HG02798 (cell line): Measurements from ENCODE around the gene ACOX3.
"Not testable (repeated sequence)": the region's sequence is repeated elsewhere in the genome, so short reads cannot be mapped to it uniquely, and the experiment has no call there.

ENCODE experiments used
- ATAC-seq: cut with Tn5 transposase; IDR thresholded peaks from one replicate; pipeline ENCODE4 v1.9.1; 2021; ENCODE audit warnings: mild to moderate bottlenecking; ENCODE audit not compliant: unreplicated experiment, poor library complexity

The ACOX3 gene

DNA sequence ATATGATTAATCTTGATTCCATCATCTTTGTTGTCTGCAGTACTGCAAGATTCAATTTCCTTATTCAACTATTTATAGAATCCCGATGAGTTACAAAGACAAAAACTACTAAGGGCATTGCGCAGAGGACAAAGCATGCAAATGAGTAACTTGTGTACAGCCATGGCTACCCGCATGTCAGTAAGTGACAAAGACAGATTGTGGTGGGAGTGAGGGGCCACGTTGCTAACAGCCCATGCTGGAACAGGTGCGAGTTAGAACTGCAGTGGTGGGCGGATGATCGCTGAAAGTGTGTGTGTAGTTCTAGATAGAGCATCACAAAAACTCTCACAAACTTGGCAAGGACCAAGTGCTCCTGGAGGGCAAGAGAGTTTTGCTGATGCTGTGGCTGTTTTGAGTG is 49.5 kb downstream of the ACOX3 start:
- no peak for ATAC-seq

- ATAC-seq: no peak
Measured at GRCh38 chr4:8390577-8390976, 49.9 kb downstream of the ACOX3 start.

DNA sequence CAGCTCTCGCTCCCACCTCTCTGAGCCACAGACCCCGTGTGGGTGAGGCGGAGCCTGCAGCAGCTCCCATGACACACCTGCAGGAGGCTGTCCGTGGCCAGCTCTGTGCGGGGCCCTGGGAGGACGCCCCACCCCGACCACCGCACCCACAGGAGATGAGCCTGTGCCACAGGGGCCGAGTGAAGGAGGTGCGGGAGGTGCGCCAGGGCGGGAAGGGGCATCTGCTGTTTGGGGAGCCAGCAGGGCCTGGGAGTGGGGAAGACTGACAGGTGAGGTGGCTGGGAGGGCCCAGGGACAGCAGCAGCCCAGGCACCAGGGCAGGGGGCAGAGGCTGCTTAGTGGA is 52.0 kb downstream of the ACOX3 start:
- no peak for ATAC-seq

DNA sequence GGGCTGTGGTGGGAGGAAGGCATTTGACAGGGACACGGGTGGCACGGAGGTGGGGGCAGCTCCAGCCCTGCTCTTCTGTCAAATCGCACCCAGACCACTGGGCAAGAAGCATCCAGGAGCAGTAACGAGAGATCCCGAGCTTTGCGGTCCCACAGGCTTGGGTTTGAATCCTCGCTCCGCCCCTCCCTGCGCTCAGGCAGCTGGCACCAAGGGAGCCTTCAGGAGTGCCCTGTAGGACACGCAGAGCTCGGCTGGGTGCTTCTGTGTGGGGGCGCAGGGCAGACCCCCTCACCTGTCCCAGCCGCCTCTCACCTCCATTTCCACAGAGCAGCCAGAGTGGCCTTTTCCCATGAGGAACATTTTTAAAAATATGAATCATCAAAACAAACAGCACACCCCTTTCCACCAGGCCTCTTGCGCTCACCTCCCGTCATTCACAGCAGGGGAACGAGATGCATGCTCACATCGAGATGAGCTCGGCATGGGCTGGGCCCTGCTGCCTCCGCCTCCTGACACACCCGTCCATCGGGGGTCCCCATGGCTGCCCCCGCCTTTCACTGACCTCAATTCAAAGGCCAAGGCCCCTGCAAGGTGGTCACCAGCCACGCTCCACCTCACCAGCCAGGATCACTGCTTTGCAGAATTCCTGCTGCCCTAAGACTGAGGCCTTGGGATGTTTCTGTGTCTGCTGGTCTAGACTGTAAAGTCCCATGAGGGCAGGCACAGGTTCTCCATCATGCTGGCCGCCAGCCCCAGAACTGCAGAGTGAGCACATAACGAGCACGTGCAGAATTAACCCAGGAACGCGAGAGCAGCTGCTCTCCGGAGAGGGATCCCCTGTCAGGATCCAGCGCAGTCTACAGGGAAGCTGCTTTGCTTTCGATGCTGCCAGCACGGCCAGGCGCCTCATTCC is 52.7 kb downstream of the ACOX3 start:
- no peak for ATAC-seq

DNA sequence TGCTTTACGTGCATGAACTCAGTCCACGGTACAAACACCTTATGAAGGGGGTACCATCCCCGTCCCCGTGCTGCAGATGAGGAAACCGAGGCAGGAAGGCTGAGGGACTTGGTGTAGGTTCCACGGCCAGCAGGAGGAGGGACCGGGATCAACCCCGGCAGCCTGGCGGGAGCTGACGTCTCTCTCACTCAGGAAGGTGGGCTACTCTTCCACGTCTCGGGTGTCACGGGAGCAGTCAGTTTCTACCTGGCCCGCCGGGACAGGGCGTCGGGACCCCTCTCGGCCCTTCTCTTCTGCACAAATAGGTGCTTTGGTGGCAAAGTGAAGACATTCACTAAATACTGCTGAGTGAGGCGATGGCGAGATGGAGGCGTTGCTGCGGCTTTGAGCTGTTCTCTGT is 53.3 kb downstream of the ACOX3 start:
- ATAC-seq: no peak

DNA sequence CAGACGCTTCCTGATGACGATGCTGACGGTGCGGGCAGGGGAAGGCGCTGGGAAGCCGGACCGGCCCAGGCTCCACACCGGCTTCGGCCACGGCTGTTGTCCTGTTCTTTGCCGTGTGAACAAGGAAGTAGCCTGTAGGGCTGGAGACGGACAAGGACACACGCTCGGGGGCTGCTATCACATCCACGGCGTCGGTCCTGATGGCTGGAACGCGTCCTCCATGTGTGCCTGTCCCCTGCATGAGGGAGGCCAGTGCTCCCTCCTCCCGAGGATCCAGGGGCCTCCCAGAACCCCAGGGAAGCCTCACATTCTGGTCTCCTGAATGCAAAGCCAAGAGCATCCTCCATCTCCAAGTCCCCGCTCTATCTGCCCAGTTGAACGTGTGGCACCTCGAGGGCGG is 53.8 kb downstream of the ACOX3 start:
- no peak for ATAC-seq

DNA sequence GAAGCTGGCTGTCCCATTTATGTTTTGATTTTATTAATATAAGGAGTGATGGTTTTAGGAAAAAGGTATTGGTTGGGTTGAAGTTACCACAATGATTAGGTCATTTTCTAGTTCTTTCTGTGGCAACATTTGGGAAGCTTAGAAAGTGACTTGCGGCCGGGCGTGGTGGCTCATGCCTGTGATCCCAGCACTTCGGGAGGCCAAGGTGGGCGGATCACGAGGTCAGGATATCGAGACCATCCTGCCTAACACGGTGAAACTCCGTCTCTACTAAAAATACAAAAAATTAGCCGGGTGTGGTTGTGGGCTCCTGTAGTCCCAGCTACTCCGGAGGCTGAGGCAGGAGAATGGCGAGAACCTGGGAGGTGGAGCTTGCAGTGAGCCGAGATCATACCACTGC is 54.4 kb downstream of the ACOX3 start:
- not testable (repeated sequence) for ATAC-seq

GRCh38 chr4:8385611-8386010 is 54.9 kb downstream of the ACOX3 start:
- no peak for ATAC-seq

DNA sequence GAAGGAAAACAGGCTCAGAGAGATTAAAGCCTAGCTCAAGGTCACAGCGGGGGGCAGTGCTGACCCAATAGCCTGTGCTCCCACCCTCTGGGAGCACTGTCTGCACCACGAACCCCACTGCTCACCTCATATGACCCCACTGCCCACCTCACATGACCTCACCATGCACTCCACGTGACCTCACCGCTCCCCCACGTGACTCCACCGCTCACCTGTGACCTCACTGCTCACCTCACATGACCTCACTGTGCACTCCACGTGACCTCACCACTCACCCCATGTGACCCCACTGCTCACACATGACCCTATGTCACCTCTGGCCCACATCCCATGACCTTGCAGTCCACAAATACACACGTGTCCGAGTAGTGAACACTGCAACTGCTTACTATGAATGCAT is 55.4 kb downstream of the ACOX3 start:
- ATAC-seq: no peak

GRCh38 chr4:8384397-8385060 is 56.0 kb downstream of the ACOX3 start:
- no peak for ATAC-seq

DNA sequence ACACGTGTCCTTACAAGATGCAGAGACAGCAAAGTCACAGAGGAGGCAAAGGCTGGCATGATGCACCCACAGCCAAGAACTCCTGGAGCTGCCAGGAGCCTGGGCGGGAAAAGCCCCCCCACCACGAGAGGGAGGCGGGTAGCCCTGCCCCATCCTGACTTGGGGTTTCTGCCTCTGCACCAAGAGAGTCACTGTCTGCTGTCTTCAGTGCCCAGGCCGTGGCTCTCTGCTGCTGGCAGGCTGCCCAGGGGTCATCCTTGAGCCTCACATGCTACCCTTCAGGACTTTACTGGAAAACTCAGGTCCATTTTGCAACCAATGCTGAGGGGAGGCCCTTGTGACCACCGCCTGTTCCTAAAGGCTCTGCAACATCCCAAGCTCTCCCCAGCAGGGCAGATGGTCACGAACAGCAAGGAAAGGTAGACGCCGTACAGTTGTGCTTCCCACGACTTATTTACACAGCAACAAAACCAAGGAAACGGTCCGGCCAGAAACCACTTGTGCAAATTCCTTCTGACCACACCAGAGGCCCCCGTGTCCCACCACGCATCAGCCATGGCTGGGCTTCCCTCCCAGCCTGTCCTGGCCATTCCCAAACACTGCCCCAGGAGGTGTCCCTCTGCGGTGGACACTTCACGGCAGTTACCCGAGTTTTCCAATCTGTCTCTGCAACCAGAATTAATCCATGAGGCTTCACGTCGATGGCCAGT is 56.9 kb downstream of the ACOX3 start:
- no peak for ATAC-seq

GRCh38 chr4:8383016-8383415 is 57.5 kb downstream of the ACOX3 start:
- no peak for ATAC-seq

DNA sequence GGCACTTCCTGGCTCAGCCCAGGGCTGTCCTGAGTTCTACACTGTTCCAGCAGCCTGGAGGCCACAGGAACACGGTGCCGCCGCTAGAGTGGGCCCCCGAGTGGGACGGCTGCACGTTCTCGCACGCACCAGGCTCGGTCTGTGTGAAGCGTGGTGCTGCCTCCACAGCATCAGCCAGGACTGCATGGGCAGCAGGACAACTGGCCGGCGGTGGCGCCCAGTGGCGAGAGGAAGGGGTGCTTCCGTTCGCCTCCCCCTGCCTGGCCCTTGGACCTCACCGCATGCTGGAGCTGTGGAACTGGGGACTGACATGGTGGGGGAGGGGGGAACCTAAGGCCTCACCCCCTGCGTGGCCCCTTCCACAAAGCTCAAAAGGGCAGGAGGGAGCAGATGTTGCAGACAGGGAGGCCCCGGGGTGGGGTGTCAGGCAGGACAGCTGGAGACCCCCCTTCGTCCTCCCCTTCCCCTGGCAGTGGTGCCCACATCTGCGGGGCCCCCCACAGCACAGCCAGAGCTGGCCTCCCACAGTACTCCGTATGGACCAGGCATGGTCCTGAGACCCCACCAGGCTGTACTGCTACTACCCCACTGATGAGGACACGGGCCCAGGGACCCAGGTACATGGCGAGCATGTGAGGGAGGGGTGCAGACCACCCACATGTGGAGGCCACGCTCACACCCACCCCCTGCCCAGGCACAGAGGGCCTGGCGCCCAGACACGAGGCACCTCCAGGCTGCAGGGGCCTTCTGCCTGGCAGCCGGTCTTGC is 58.5 kb downstream of the ACOX3 start:
- ATAC-seq: no peak

DNA sequence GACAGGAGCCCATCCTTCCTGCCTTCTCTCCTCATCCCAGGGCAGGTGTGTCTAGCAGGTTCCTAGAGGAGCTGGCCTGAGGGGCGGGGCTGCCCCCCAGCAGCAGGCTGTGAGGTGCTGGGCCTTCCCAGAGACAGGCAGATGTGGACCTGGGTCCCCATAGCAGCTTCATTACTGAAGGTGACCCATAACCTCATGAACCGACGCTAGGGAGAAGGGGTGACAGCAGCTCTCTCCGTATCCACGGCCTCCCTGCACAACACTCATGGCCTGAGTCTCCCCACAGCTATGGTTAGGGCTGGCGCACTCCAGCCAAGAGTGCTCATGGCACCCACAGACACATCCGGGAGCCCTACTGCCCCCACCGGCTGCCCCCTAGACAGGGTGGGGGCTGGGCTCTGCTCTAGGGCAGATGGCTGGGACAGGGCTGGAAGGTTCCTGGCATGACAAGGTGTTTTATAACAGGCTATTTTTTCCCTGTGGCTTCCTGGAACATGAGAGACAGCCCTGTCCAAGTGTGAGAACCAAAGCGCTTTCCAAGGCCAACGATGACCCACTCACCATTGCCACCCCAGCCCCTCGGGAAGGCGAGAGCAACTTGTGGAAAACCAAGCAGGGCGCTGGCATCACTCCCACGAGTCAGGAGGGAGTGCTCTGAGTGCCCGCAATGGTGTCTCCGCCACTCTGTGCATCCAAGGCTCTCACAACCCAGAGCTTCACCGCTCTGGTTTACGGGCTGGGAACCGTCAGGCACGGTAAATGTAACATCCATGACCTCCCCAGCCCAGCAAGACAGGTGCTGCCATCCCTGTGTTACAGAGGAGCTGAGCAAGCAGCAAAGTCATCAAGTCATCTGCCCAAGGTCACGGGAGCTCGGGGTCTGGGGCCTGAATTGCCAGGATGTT is 59.8 kb downstream of the ACOX3 start:
- no peak for ATAC-seq

DNA sequence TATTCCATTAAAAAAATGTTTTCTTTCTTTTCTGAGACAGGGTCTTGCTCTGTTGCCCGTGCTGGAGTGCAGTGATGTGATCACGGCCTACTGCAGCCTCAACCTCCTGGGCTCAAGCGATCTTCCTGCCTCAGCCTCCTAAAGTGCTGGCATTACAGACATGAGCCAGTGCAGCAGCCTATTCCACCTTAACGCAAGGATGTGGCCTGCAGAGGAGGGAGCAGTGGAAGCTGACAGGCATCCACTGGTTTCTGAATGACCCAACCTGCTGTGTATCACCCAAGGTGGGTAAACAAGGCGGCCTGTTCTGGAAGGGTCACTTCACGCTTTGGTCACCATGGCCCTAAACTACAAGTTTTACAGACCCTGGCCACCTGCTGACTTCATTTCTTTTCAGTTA is 60.8 kb downstream of the ACOX3 start:
- no peak for ATAC-seq

GRCh38 chr4:8379281-8379680 is 61.2 kb downstream of the ACOX3 start:
- ATAC-seq: no peak

DNA sequence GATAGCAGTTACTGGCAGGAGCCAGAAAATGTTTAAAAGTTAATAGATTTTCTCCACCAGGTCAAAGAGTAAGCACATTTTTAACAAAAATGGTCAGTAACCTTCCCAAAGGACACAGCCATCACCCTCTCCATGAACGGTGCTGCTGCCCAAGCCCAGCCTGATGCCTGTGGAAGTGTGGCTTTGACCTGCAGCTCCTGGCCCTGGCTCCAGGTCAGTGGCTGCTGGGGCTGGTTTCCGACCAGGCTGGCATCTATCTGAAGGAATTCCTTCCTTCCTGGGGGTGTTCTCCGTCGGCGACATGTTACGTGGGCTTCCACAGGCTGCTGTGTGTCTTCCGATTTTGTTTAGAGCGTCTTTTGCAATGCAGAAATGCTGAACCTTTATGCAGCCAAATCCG is 61.7 kb downstream of the ACOX3 start:
- ATAC-seq: no peak

DNA sequence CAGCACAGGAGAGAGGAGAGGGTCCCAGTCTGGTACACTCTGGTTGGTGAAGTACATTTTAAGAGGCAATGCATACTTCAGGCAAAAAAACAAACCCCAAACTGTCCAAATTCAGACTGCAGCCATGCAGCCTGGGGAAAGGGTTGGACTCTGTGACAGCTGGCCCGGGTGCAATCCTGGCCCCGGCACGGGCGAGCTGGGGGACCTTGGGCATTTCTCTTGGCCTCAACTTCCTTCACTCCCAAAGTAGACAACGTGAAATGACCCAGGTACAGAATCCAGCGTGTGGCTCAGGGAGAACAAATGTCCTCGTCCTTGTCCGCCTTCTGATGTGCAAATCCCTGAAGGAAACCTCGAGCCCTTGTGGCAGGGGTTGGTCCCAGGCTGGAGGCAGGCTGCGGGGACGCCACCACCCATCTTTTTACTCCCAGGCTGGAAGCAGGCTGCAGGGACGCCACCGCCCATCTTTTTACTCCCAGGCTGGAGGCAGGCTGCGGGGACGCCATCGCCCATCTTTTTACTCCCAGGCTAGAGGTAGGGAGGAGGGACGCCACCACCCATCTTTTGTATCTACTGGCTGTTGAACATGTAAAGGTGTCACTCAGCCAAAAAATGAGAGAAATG is 62.3 kb downstream of the ACOX3 start:
- ATAC-seq: no peak
